Measurements from ENCODE around the gene ZNF474. TPM values are rescaled to one million over a fixed set of nuclear protein-coding genes. Genes with fewer than 3 reads are reported as not detected.
A peak's percentile ranks its signal among the peaks of the same experiment; 100 is the strongest.
"Not testable (repeated sequence)": the region's sequence is repeated elsewhere in the genome, so short reads cannot be mapped to it uniquely, and the experiment has no call there.

Gene ZNF474
- total and polyA plus RNA-seq, 3 donors from 2014 or later, result 3.7 to 16.4 (median 7.1) TPM

- H3K27me3 ChIP-seq, result no peaks in the 10 kb centered on the region
- 66 to 86% methylated on average over 2 of the region's 2 CpGs for WGBS, 2 donors
- H3K4me3 ChIP-seq, result no peak overlapping the region
- no peaks in the 10 kb centered on the region for H3K4me1 ChIP-seq
- no peak for TF ChIP-seq CTCF (IDR thresholded peaks at IDR 0.05)
- TF ChIP-seq POLR2A (IDR thresholded peaks at IDR 0.05), result no peak
- no peak overlapping the region for H3K27ac ChIP-seq
- DNase-seq, result no peak
- H3K9me3 ChIP-seq, result no peaks in the 10 kb centered on the region
- no peaks in the 10 kb centered on the region for H3K36me3 ChIP-seq (ENCODE audit: low read depth, missing control alignments)
- intact Hi-C loops (cut with DNase I; ENCODE audit: low total_unique reads), result no loop called here
Measured at GRCh38 chr5:122089096-122090013, 40.0 kb upstream of the ZNF474 start.

- Histone ChIP-seq H3K4me1 (no peaks in the 10 kb centered on the region), H3K27me3 (no peaks in the 10 kb centered on the region), H3K36me3 (ENCODE audit: low read depth, missing control alignments) (no peaks in the 10 kb centered on the region), H3K27ac (no peak overlapping the region), H3K4me3 (no peak overlapping the region), H3K9me3 (no peaks in the 10 kb centered on the region)
- WGBS, 2 donors, result 62 to 70% methylated on average over 9 of the region's 9 CpGs
- TF ChIP-seq CTCF (IDR thresholded peaks at IDR 0.05) (peak in 2 of 3 experiments; percentile 23 to 26), POLR2A (IDR thresholded peaks at IDR 0.05) (no peak)
- no peak for DNase-seq
- intact Hi-C loops (cut with DNase I; ENCODE audit: low total_unique reads), result no loop called here
Measured at GRCh38 chr5:122091936-122092600, 37.3 kb upstream of the ZNF474 start.

- TF ChIP-seq POLR2A (IDR thresholded peaks at IDR 0.05), result no peak
- TF ChIP-seq CTCF (IDR thresholded peaks at IDR 0.05), result no peak
- Histone ChIP-seq H3K27me3 (no peaks in the 10 kb centered on the region), H3K4me1 (no peaks in the 10 kb centered on the region), H3K9me3 (no peaks in the 10 kb centered on the region), H3K4me3 (no peak overlapping the region), H3K36me3 (ENCODE audit: low read depth, missing control alignments) (no peaks in the 10 kb centered on the region), H3K27ac (no peak overlapping the region)
- DNase-seq, result no peak
- WGBS, 2 donors, result 55 to 63% methylated on average over 7 of the region's 7 CpGs
- intact Hi-C loops (cut with DNase I; ENCODE audit: low total_unique reads), result no loop called here
Measured at GRCh38 chr5:122093415-122094180, 35.7 kb upstream of the ZNF474 start.

GRCh38 chr5:122094251-122094650 lies 35.1 kb upstream of the ZNF474 start:
- H3K4me3 ChIP-seq; H3K36me3 ChIP-seq (ENCODE audit: low read depth, missing control alignments); H3K9me3 ChIP-seq; DNase-seq; intact Hi-C loops (cut with DNase I; ENCODE audit: low total_unique reads); H3K27ac ChIP-seq; H3K4me1 ChIP-seq; H3K27me3 ChIP-seq: not testable (repeated sequence)
- 89 to 91% methylated on average over 5 of the region's 5 CpGs for WGBS, 2 donors

GRCh38 chr5:122095158-122095557 lies 34.2 kb upstream of the ZNF474 start:
- 70 to 80% methylated on average over 3 of the region's 3 CpGs for WGBS, 2 donors
- Histone ChIP-seq H3K27me3 (no peaks in the 10 kb centered on the region), H3K4me3 (no peak overlapping the region), H3K36me3 (ENCODE audit: low read depth, missing control alignments) (no peaks in the 10 kb centered on the region), H3K9me3 (no peaks in the 10 kb centered on the region), H3K4me1 (no peaks in the 10 kb centered on the region), H3K27ac (no peak overlapping the region)
- intact Hi-C loops (cut with DNase I; ENCODE audit: low total_unique reads), result no loop called here
- TF ChIP-seq CTCF (IDR thresholded peaks at IDR 0.05) (no peak), POLR2A (IDR thresholded peaks at IDR 0.05) (no peak)
- no peak for DNase-seq
